Prostate gland (tissue), 2 donors: Measurements from ENCODE around the gene RCL1.

Source experiments
- CTCF ChIP-seq, 4 experiments: fragments of 200-600 bp in 2 of 4; fragments of 450-650 bp in 2 of 4; sonication (generic) in 2 of 4; IDR thresholded peaks; 1 replicate in 3 of 4; 2 replicates in 1 of 4; pipeline ENCODE4 v1.5.1; 2016 to 2019; ENCODE audit warnings: antibody characterized with exemption in 4 of 4, mild to moderate bottlenecking in 2 of 4, moderate library complexity in 2 of 4
- POLR2A ChIP-seq: fragments of 450-650 bp; IDR thresholded peaks from one replicate; pipeline ENCODE4 v1.6.1; 2016; ENCODE audit warnings: antibody characterized with exemption, mild to moderate bottlenecking

GRCh38 chr9:4890929-4891328 lies 98.2 kb downstream of the RCL1 start:
- TF ChIP-seq POLR2A (no peak), CTCF (IDR thresholded peaks at IDR 0.05) (no peak)
